Hepatocyte (in vitro differentiated cells): ENCODE data around the gene BTG1.
"Not testable (repeated sequence)": the region's sequence is repeated elsewhere in the genome, so short reads cannot be mapped to it uniquely, and the experiment has no call there.

Experiments
- CTCF ChIP-seq: fragments of 200-600 bp; sonication (generic); IDR thresholded peaks from 2 replicates; pipeline ENCODE4 v1.5.1; 2016; ENCODE audit warnings: antibody characterized with exemption, mild to moderate bottlenecking; ENCODE audit not compliant: poor library complexity
- EZH2 ChIP-seq: fragments of 200-600 bp; sonication (generic); IDR thresholded peaks from 2 replicates; pipeline ENCODE4 v1.6.1; 2016; ENCODE audit warnings: antibody characterized with exemption, mild to moderate bottlenecking, borderline replicate concordance

- not testable (repeated sequence) for TF ChIP-seq CTCF, EZH2
Measured at GRCh38 chr12:92094301-92094700, 51.3 kb downstream of the BTG1 start.
